ENCODE measurements around the gene RBFOX2.
"Not testable (repeated sequence)": the region's sequence is repeated elsewhere in the genome, so short reads cannot be mapped to it uniquely, and the experiment has no call there.

The RBFOX2 gene, protein sequence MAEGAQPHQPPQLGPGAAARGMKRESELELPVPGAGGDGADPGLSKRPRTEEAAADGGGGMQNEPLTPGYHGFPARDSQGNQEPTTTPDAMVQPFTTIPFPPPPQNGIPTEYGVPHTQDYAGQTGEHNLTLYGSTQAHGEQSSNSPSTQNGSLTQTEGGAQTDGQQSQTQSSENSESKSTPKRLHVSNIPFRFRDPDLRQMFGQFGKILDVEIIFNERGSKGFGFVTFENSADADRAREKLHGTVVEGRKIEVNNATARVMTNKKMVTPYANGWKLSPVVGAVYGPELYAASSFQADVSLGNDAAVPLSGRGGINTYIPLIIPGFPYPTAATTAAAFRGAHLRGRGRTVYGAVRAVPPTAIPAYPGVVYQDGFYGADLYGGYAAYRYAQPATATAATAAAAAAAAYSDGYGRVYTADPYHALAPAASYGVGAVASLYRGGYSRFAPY

DNA sequence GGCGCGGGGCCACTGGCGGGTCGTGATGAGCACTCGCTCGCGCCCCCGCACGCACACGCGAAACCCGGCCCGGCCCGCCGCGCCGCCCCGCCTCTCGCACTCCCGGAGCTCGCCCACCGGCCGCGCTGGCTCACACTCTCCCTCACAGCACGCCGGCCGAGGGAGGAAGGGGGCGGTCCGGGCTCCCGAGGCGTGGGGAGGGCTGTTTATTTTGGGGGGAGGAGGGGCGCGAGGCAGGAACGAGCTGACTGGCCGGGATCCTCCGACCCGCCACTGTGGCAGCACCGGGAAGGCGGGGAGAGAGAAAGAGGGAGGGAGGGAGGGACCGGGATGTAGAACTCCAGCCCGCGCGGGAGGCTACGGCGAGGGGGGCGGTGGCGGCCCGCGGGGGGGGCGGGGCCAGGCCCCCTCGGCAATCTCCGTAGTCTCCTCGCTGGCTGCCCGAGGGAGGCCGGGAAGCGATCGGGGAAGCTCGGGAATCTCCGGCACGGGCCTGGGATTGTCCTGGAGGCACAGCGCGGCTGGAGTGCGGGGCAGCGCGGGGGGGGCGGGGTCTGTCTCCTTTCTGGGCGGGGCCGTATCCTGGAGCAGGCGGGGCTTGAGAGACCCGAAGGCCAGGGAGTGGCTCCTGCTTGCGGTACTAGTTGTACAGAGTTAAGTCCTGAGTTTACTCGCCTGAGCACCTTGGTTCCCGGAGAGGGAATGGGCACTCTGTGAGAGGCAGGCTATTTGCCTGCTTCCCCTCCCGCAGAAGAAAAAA, at the start of gene RBFOX2:
RBFOX2 (minus strand) TSS at position 179 of the 760 bp plus-strand sequence. CDS start 399 bp downstream, outside the sequence.
- in situ Hi-C loops (cut with MboI; ENCODE audit: low sequenced_read_pairs), result no loop called here

DNA sequence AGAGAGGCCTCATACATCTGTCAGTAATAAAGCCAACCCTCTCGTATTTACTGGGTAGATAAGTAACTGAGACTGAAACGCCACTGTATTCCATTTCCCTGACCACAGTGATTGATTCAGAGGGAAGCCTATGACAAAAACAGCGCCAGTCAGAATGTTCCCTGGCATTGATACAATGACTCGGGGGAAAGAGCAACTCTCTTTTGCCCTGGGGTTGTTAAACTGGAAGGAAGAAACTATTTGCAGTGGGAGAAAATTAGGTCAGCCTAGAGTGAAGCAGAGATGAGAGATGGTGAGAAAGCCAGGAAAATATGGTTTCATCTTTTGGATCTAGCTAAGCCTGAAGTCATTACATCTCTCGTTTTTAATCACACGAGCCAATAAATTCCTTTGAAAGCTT, 48.6 kb upstream of the RBFOX2 start:
- in situ Hi-C loops (cut with MboI; ENCODE audit: low sequenced_read_pairs), result no loop called here

DNA sequence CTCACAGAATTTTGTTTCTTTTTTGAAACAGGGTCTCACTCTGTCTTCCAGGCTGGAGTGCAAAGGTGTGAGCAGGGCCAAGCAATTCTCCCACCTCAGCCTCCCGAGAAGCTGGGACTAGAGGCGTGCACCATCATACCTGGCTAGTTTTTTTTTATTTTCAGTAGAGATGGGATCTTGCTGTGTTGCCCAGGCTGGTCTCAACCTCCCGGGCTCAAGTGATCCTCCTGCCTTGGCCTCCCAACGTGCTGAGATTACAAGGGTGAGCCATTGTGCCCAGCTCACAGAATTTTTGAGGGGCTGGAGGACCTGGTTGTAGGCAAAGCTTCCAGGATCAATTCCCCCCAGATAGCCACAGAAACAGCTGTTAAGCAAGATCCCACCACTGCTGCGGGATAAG, 47.1 kb upstream of the RBFOX2 start:
- in situ Hi-C loops (cut with MboI; ENCODE audit: low sequenced_read_pairs), result no loop called here

DNA sequence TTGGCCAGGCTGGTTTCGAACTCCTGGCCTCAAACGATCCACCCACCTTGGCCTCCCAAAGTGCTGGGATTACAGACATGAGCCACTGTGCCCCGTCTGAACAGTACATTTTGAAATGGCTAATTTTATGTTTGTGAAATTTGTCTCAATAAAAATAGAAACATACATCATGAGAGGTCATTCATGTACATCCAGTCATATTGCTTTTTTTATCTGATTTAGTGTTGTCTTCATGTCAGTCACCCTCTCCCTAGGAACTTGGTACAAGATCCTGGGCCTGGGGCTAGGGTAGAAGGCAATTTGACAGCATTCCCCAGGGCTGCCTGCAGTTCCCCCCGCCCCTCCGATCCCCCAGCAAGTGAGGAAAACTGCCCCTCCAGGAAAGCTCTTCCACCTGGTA, 46.6 kb upstream of the RBFOX2 start:
- in situ Hi-C loops (cut with MboI; ENCODE audit: low sequenced_read_pairs), result no loop called here

DNA sequence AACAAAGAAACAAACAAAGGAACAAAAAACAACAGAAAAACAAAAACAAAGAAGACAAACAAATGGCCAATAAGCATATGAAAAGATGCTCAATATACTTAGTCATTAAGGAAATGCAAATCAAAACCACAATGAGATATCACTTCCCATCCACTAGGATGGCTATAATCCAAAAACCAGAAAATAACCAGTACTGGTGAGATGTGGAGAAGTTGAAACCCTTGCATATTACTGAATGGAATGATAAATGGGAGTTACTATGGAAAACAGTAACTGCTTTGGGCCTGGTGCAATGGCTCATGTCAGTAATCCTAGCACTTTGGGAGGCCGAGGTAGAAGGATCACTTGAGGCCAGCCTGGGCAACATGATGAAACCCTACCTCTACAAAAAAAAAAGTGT, 44.9 kb upstream of the RBFOX2 start:
- in situ Hi-C loops (cut with MboI; ENCODE audit: low sequenced_read_pairs), result no loop called here

DNA sequence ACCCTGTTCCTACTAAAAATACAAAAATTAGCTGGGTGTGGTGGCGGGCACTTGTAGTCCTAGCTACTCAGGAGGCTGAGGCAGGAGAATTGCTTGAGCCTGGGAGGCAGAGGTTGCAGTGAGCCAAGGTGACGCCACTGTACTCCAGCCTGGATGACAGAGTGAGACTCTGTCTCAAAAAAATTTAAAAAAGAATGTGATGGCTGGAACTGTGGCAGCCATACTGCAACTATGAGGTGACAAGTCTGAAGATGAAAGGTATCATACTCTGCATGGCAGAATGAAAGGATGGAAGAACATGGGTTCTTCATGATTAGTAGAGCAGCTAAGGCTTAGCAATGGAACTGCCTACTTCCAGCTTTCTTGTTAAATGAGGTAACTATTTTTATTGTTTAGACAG, 42.0 kb upstream of the RBFOX2 start:
- in situ Hi-C loops (cut with MboI; ENCODE audit: low sequenced_read_pairs), result not testable (repeated sequence)

DNA sequence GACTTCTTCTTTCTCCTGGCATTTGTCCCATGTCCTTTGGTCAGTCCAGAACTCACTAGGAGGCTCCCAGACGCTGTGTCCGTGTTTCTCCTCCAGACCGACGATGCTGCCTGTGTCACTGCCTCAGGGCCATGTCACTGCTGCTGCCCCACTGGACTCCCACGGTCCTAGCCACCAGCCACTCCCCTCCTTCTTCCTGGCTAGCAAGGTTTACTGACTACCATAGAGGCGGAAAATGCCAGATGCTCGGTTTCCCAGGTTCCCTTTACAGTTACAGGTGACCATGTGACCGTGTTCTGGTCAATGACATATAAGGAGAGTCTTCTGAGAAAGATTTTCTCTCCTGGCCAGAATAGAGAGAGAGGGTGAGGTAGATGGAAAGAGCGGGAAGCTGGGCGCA, 40.7 kb upstream of the RBFOX2 start:
- in situ Hi-C loops (cut with MboI; ENCODE audit: low sequenced_read_pairs), result no loop called here

DNA sequence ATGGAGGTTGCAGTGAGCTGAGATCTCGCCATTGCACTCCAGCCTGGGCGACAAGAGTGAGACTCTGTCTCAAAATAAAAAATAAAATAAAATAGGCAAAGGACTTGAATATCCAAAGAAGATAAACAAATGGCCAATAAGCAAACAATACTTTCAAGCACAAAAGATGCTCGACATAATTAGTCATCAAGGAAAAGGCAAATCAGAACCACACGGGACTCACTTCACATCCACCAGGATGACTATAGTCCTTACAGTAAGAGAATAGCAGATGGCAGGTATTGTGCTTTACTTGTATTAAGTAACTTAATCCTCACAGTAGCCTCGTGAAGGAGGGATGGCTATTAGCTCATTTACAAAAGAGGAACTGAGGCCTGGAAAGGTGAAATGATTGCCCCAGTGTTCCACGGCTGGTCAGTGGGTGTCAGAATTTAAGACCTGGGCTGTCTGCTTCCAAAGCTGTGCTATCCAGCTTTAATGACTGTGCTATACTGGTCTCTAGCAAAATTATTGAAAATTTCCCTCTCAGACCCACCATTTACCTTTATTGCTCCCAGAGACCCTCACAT, 40.2 kb upstream of the RBFOX2 start:
- in situ Hi-C loops (cut with MboI; ENCODE audit: low sequenced_read_pairs), result no loop called here

DNA sequence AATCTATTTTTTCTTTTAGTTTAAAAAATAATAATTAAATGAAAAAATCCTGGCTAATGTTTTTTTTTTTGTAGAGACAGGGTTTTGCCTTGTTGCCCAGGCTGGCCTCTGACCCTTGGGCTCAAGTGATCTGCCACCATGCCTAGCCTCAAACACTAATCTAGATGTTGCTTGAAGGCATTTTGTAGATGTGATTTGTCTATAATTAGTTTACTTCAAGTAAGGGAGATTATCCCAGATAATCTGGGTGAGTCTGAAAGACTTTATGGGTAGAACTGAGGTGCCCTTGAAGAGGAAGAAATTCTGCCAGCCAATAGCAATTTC, 38.6 kb upstream of the RBFOX2 start:
- in situ Hi-C loops (cut with MboI; ENCODE audit: low sequenced_read_pairs), result no loop called here

DNA sequence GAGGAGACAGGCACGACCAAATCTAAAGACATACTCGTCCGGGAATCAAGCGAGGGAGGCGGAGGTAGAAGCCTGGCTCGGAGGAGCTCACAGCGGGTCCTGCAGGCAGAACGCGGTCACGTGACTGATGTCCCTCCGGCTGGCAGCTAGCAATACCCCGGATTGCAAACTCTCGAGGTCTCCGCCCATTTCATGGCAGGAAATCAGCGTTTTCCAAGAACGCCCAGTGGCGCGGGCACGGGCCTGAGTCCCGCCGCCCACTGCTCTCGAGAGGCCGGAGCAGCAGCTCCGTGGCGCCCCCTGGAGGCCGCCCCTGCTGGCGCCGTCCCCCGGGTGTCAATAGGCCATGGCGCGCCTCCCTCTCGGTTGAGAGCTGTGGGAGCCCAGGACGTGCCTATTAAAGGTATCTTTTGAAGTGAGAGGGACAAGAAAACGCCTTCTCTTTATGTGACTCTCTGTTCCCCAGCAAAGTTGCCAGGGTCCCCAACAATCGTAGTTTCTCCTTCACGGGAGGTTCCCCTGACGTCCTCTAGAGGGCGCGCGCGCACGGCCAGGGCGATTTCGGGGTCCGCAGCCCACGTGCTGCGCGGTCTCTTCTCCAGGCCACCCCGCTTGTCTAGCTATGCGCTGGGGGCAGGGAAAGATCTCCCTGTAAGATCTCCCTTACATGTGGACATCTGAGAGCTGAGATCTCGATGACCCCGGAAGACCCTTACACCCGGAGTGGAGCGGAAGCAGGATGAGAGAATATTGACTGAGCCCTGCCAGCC, 37.3 kb upstream of the RBFOX2 start:
- in situ Hi-C loops (cut with MboI; ENCODE audit: low sequenced_read_pairs), result no loop called here

DNA sequence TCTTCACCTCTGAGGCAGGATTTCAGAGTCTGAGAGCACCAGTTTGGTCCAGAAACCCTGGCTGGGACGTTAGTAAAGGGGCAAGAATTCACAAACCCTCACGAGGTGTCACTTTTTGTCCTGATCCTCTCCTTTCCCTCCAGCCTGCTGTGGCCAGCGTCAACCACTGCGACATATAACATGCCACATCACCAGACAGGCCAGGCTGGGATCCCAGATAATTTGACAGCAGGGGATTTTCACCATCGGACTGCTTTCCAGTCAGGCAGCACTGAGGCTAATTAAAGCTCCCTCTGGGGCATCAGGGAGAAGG, 36.8 kb upstream of the RBFOX2 start:
- in situ Hi-C loops (cut with MboI; ENCODE audit: low sequenced_read_pairs), result no loop called here

DNA sequence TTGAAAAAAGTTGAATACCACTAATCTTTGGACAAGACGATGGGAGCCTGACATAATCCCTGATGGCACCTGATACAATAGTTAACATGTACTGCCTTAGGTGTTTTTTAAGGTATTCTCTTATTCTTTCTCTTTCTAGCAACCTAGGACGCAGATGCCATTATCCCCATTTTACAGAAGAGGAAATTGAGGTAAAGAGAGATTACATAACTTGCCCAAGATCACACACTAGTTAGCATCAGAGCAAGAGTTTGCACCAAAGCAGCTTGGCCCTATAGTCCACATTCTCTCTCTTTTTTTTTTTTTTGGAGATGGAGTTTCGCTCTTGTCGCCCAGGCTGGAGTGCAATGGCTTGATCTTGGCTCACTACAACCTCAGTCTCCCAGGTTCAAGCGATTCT, 35.7 kb upstream of the RBFOX2 start:
- in situ Hi-C loops (cut with MboI; ENCODE audit: low sequenced_read_pairs), result no loop called here

DNA sequence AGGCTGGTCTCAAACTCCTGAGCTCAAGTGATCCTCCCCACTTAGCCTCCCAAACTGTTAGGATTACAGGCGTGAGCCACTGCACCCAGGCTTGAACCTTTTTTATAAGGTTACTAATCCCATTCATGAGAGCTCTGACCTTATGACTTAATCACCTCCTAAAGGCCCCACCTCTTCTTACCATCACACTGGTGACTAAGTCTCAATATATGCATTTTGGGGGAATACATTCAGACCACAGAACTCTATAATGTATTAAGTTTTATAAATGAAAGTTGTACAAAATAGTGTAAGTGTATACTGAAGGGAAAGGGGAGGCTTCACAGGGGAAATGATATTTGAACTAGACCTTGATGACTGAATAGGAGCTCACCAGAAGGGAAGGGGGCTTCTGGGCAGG, 28.4 kb upstream of the RBFOX2 start:
- in situ Hi-C loops (cut with MboI; ENCODE audit: low sequenced_read_pairs), result no loop called here

DNA sequence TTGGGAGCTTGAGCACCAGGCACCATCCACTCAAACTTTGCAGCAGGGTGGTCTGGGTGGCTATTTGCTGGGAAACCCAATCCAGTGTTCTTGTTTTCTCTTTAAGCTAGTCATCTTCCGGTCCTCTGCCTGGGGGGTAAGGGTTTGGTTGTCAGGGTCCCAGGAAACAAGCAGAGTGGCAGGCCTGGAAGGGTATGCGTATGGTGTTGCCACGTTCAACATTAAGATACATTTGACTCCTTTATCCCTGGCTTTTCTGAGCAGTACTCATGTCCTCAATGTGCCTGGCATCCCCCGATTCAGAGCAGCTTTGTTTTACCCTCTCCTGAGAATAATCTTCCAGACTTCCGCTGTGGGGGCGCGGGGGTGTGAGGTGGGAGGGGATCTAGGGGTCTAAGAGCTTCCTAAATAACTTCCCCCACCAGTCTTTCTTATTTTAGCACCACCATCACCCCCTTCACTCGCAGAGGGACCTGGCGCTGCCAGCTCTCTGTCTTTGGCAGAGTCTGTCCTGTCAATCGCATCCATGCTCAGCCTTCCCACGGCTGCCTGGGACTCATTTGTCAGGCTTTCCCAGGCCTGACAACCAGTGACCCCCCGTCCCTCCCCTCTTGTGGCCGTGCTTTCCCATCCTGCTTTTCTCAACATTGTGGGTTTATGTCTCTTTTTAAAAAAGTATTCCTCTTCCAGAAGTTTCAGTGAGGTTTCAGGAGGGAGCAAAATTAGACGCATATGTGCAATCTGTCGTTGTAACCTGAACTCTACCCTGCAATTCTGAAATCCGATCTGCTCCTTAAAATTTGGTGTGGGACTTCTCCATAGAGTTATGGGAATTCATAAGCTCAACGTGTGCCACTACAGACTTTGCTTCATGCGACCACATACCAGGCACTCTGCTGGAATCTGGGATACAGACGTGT, 27.0 kb upstream of the RBFOX2 start:
- in situ Hi-C loops (cut with MboI; ENCODE audit: low sequenced_read_pairs), result no loop called here

DNA sequence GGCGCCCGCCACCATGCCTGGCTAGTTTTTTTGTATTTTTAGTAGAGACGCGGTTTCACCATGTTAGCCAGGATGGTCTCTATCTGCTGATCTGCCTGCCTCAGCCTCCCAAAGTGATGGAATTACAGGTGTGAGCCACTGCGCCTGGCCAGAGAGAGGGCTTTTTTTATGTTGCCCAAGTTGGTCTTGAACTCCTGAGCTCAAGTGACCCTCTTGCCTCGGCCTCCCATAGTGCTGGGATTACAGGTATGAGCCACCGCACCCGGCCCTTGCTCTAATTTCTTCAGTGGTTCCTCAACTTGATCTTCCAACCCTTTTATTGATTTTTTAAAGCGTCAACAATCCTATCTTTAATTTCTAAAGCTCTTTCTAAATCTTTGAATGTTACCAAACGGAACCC, 25.8 kb upstream of the RBFOX2 start:
- in situ Hi-C loops (cut with MboI; ENCODE audit: low sequenced_read_pairs), result not testable (repeated sequence)

DNA sequence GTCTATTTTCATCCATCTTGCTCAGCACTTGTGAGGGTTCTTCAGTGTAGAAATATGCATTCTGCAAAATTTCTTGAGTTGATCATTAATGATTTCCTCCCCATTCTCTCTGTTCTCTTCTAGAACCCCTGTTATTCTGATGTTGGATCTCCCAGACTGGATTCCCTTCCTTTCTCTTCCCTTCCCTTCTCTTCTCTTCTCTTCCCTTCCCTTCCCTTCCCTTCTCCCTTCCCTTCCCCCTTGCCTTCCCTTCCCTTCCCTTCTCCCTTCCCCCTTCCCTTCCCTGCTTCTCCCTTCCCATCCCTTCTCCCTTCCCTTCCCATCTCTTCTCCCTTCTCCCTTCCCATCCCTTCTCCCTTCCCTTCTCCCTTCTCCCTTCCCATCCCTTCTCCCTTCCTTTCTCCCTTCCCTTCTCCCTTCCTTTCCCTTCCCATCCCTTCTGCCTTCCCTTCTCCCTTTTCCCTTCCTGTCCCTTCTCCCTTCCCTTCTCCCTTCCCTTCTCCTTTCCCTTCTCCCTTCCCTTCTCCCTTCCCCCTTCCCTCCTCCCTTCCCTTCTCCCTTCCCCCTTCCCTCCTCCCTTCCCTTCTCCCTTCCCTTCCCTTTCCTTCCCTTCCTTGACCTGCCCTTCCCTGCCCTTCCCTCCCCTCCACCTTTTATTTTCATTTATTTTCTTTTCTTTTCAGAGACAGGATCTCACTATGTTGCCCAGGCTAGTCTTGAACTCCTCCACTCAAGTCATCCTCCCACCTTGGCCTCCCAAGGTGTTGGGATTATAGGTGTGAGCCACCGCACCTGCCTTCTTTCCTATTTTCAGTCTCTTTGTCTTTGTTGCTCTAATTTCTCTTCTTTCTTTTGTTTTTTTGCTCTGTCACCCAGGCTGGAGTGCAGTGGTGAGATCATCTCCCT, 24.9 kb upstream of the RBFOX2 start:
- in situ Hi-C loops (cut with MboI; ENCODE audit: low sequenced_read_pairs), result no loop called here

DNA sequence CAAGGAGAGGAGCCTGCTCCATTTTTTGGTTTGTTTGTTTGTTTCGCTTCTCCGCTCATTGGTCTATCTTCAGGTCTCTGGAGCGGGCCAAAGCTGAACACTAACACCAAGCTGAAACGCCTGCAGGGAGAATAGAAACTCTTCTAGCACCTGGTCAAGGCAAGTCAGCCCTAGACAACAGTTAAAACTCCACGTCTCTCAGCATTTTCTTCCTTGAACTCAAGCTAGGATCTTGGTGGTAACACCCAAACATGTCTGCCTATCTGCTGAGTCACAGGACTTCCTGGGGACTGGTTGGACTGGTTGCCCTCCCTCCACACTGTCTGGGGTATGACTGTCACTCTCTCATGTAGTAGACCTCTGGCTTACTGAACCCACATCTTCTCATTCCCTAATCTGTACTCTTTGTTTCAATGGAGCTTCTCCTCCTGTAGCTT, 23.9 kb upstream of the RBFOX2 start:
- in situ Hi-C loops (cut with MboI; ENCODE audit: low sequenced_read_pairs), result no loop called here

DNA sequence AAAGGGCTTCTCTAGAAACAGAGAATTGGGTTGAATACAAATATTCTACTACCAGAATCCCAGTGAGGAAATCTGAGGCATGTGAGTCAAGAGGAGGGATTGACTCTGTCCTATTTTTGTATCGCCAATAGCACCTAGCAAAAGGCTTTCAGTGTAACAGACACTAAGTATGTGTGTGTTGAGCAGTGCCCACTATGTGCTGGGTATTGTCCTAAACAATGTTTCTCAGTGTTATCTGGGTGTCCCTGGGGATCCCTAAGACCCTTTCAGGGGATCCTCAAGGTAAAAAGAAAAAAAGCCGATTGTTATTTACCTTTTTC, 21.0 kb upstream of the RBFOX2 start:
- in situ Hi-C loops (cut with MboI; ENCODE audit: low sequenced_read_pairs), result no loop called here

DNA sequence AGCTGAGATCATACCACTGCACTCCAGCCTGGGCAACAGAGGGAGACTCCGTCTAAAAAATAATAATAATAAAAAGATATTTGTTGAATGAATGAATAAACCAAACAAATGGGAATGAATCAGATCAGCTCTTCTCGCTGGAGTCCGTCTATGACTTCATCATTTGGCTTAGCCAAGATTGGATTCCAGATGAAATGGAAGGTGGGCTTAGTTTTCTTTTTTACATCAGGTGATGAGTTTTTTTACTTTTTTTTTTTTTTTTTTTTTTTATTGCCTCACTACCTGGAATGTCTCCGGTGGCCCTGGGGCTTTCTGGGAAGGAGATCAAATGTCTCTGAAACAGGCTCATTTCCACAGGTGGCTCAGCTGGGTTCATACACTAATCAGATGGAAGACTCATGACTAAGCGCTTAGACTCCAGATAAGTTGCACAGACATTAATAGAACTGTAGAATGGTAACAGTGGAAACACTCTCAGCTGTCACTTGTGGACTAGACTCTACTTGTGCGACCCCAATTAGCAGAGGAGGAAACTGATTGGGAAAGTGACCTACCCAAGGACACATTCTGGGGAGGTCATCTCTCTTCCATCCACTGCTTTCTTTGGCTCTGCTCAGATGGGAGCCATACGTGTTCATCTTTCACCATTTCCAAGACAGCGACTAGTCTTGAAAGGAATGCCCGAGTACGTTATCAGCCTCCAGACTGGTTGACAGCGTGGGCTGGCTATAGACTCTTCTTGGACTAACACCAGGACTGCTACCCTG, 20.5 kb upstream of the RBFOX2 start:
- in situ Hi-C loops (cut with MboI; ENCODE audit: low sequenced_read_pairs), result no loop called here
